ENCODE measurements around the gene OBSL1. TPM values are rescaled to one million over a fixed set of nuclear protein-coding genes. Genes with fewer than 3 reads are reported as not detected.

The OBSL1 gene
- total and polyA plus RNA-seq, 7 donors: 10.3 to 134 (median 38.7) TPM

- Histone ChIP-seq H3K27ac (no peak overlapping the region), H3K27me3 (ENCODE audit: insufficient read depth in 3 of 3, low read length in 2 of 3) (peaks cover 0 to 45% (median 23%) of the 10 kb centered on the region in 3 donors), H3K4me3 (peak overlapping the region; percentile 28), H3K9me3 (no peaks in the 10 kb centered on the region), H3K36me3 (ENCODE audit: insufficient read depth in 1 of 2, low read depth in 1 of 2) (peaks cover 0 to 12% of the 10 kb centered on the region in 2 donors), H3K4me1 (peaks cover 7% of the 10 kb centered on the region)
- WGBS, 3 donors: 4 to 5% (median 5%) methylated on average over 26 of the region's 26 CpGs
- DNase-seq (peak; percentile 59 to 75), ATAC-seq (peak; percentile 65 to 83 (median 75))
- intact Hi-C loops (cut with DNase I): no loop called here
- TF ChIP-seq, protein P1, sequence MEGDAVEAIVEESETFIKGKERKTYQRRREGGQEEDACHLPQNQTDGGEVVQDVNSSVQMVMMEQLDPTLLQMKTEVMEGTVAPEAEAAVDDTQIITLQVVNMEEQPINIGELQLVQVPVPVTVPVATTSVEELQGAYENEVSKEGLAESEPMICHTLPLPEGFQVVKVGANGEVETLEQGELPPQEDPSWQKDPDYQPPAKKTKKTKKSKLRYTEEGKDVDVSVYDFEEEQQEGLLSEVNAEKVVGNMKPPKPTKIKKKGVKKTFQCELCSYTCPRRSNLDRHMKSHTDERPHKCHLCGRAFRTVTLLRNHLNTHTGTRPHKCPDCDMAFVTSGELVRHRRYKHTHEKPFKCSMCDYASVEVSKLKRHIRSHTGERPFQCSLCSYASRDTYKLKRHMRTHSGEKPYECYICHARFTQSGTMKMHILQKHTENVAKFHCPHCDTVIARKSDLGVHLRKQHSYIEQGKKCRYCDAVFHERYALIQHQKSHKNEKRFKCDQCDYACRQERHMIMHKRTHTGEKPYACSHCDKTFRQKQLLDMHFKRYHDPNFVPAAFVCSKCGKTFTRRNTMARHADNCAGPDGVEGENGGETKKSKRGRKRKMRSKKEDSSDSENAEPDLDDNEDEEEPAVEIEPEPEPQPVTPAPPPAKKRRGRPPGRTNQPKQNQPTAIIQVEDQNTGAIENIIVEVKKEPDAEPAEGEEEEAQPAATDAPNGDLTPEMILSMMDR (IDR thresholded peaks at IDR 0.05): peak; percentile 60
These were observed 61.4 kb downstream of the OBSL1 start for GRCh38 chr2:219509780-219510511.

DNA sequence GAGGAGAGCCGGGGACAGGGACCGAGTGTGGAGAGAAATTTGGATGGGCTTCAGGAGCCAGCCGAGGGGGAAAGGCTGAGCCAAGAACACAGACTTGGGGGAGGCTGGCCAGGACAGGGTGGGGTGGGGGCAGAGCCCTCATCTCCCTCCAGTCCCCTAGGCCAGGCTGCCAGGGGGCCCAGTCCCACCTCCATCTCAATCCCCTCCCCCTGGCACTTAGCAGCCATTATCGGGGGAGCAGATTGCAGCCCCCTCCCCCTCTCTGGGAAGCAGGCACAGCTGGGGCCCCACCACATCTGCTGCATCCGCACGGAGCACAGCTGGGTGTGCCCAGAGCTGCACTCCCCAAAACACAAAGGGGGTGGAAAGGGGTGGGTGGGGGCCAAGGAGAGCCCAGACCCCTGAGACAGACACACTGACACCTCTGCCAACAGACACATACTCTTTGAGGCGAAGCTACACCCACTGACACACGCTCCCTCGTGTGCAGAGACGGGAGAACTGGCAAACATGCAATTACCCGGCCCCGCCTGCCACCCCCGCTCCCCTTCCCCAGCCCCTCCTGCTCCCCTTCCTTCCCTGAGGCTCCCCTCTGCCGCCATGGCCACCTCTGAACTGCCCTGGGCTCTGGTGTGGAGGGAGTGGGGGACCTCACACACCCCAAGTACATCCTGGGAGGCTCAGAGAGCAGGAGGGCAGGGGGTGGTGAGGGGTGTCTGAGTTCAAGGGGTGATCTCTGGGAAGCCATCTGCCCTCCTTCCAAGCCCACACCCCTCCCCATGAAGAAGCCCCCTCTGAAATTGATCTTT lies 62.2 kb downstream of the OBSL1 start:
- intact Hi-C loops (cut with DNase I): no loop called here
- peaks cover 0 to 38% (median 18%) of the 10 kb centered on the region in 3 donors for H3K27me3 ChIP-seq (ENCODE audit: insufficient read depth in 3 of 3, low read length in 2 of 3)
- WGBS, 3 donors: 8 to 25% (median 14%) methylated on average over 11 to 14 of the region's 14 CpGs
- no peak overlapping the region for H3K27ac ChIP-seq
- TF ChIP-seq, protein P1 (IDR thresholded peaks at IDR 0.05): no peak
- DNase-seq: no peak
- peak; percentile 9 to 38 (median 17) for ATAC-seq
- no peak overlapping the region for H3K4me3 ChIP-seq
- H3K9me3 ChIP-seq: no peaks in the 10 kb centered on the region
- peaks cover 3% of the 10 kb centered on the region for H3K4me1 ChIP-seq
- peaks cover 0 to 20% of the 10 kb centered on the region in 2 donors for H3K36me3 ChIP-seq (ENCODE audit: insufficient read depth in 1 of 2, low read depth in 1 of 2)

DNA sequence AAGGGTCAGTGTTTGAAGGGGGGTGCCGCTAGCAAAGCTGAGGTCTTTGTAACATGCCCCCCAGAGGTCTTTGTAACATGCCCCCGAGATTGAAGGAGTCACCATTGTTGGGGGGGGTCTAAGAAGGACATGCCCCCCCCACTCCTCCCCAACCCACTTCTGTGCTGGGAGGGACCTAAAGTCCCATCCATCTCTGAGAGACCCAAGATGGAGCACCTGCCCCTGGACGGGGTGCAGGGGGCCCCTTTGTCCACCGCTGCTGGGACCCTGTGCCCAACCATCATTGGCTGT lies 63.0 kb downstream of the OBSL1 start:
- no peak overlapping the region for H3K27ac ChIP-seq
- TF ChIP-seq, protein P1 (IDR thresholded peaks at IDR 0.05): no peak
- peaks cover 0 to 28% of the 10 kb centered on the region in 2 donors for H3K36me3 ChIP-seq (ENCODE audit: insufficient read depth in 1 of 2, low read depth in 1 of 2)
- ATAC-seq: no peak
- WGBS, 3 donors: 42 to 49% (median 46%) methylated on average over 4 of the region's 4 CpGs
- H3K9me3 ChIP-seq: no peaks in the 10 kb centered on the region
- H3K4me1 ChIP-seq: no peaks in the 10 kb centered on the region
- peaks cover 0 to 30% (median 12%) of the 10 kb centered on the region in 3 donors for H3K27me3 ChIP-seq (ENCODE audit: insufficient read depth in 3 of 3, low read length in 2 of 3)
- H3K4me3 ChIP-seq: no peak overlapping the region
- DNase-seq: no peak
- intact Hi-C loops (cut with DNase I): no loop called here

DNA sequence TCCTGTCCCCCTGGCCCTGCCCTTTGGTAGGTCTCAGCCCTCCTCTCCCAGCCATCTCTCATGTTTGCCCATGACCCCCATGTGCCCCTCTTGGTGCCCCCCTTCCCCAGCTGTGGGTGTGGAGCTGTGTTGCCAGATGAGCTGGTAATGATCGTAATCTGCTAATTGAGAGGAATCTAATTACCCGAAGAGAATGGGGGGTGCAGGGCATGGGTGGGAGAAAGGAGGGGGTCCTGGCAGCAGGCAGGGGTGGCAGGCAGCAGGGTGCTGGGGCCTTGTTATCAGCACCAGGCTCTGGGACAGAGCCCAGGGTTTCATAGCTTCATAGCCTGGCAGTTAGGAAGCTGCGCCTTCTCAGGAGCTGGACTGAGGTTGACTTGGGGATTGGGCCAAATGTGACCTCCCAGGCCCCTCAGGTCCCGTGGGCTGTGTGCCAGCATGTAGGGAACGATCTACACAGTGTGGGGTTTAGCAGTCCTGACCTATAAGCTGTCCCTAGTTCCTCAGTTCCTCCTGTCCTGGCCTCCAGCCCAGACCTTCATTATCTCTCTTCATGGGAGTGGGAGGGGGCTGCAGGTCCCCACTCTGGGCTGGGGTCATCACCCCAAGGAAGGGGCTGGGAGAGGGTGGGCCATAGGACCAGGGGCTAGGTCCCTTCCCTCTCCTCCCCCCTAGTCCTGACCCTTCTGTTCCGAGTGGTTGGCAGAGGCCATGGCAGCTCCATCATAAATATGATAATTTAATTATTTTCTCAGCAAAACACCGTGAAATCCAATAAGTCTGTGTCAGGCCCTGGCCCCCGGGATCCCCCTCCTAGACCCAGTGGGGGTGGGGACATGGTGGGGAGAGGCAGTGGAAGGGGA lies 63.5 kb downstream of the OBSL1 start:
- H3K27me3 ChIP-seq (ENCODE audit: insufficient read depth in 3 of 3, low read length in 2 of 3): peaks cover 0 to 24% (median 10%) of the 10 kb centered on the region in 3 donors
- intact Hi-C loops (cut with DNase I): no loop called here
- TF ChIP-seq, protein P1 (IDR thresholded peaks at IDR 0.05): no peak
- WGBS, 3 donors: 47 to 53% (median 53%) methylated on average over 8 of the region's 8 CpGs
- peaks cover 0 to 32% of the 10 kb centered on the region in 2 donors for H3K36me3 ChIP-seq (ENCODE audit: insufficient read depth in 1 of 2, low read depth in 1 of 2)
- no peak for ATAC-seq
- no peak for DNase-seq
- no peaks in the 10 kb centered on the region for H3K4me1 ChIP-seq
- H3K27ac ChIP-seq: no peak overlapping the region
- no peaks in the 10 kb centered on the region for H3K9me3 ChIP-seq
- H3K4me3 ChIP-seq: no peak overlapping the region

Measured in psoas muscle (tissue), 8 donors.